H1 (cell line): ENCODE measurements around the gene TMEM44. TPM values are rescaled to one million over a fixed set of nuclear protein-coding genes. Genes with fewer than 3 reads are reported as not detected.

Experiments used
- CTCF ChIA-PET: fragments of 300-600 bp; sonication (Branson Sonifier 250); formaldehyde crosslinking; loops from one replicate; lab custom pipeline; 2021; ENCODE audit not compliant: partially characterized antibody; lab: Charles Lee
- POLR2A ChIA-PET: fragments of 300-600 bp; sonication (Branson Sonifier 250); formaldehyde crosslinking; loops from one replicate; lab custom pipeline; 2021; ENCODE audit warnings: inconsistent platforms; ENCODE audit not compliant: partially characterized antibody; lab: Charles Lee
- DNase-seq, 2 experiments: peaks; one replicate each; pipeline versions ENCODE4 v3.0.0 to v3.0.0-alpha.2; 2010 to 2022; ENCODE audit warnings: low spot score in 2 of 2, low read depth in 1 of 2, mixed read lengths in 1 of 2
- FAIRE-seq: peaks from 2 replicates; lab custom pipeline; 2011; peaks lifted over from hg19 to GRCh38; lab: Jason Lieb, UNC
- H2AFZ ChIP-seq: 2 replicates; pipeline ENCODE4 v1.8.1; 2012; ENCODE audit warnings: low read length, inconsistent platforms
- H2AK5ac ChIP-seq: 2 replicates; pipeline ENCODE4 v1.6.1; 2013; ENCODE audit warnings: low read depth, low read length
- H2BK120ac ChIP-seq: replicated peaks from 2 replicates; pipeline ENCODE3; 2013; ENCODE audit warnings: low read depth, low read length, inconsistent platforms
- H2BK12ac ChIP-seq: 2 replicates; pipeline ENCODE4 v1.6.1; 2013; ENCODE audit warnings: low read depth, low read length
- H2BK15ac ChIP-seq: 2 replicates; pipeline ENCODE4 v1.6.1; 2013; ENCODE audit warnings: low read length
- H2BK20ac ChIP-seq: 2 replicates; pipeline ENCODE4 v1.6.1; 2013; ENCODE audit warnings: low read length
- H2BK5ac ChIP-seq: 2 replicates; pipeline ENCODE4 v1.6.1; 2013; ENCODE audit warnings: low read depth, low read length
- H3K14ac ChIP-seq: 2 replicates; pipeline ENCODE4 v1.6.1; 2013; ENCODE audit warnings: inconsistent platforms; ENCODE audit not compliant: insufficient read length
- H3K18ac ChIP-seq: 2 replicates; pipeline ENCODE4 v1.6.1; 2013; ENCODE audit warnings: low read length; ENCODE audit errors: extremely low read depth
- H3K23ac ChIP-seq: 2 replicates; pipeline ENCODE4 v1.6.1; 2013; ENCODE audit warnings: inconsistent platforms; ENCODE audit not compliant: insufficient read length
- H3K23me2 ChIP-seq: 2 replicates; pipeline ENCODE4 v1.6.1; 2013; ENCODE audit warnings: low read depth, low read length
- H3K27ac ChIP-seq: 2 replicates; pipeline ENCODE4 v1.6.1; 2011; ENCODE audit warnings: low read depth, low read length, inconsistent platforms
- H3K27me3 ChIP-seq, 4 experiments: replicated peaks in 1 of 4; 1 replicate in 1 of 4; 2 replicates in 3 of 4; pipeline versions ENCODE4 v1.6.1 to v1.8.1; 2011 to 2013; ENCODE audit warnings: low read length in 3 of 4, mild to moderate bottlenecking in 3 of 4, inconsistent platforms in 2 of 4, mixed read lengths in 2 of 4, moderate library complexity in 1 of 4; ENCODE audit not compliant: control insufficient read depth in 3 of 4, insufficient read depth in 3 of 4; ENCODE audit errors: extremely low read depth in 1 of 4
- H3K36me3 ChIP-seq, 4 experiments: 2 replicates each; pipeline versions ENCODE4 v1.6.1 to v1.8.1; 2011 to 2013; ENCODE audit warnings: mild to moderate bottlenecking in 4 of 4, low read length in 3 of 4, moderate library complexity in 2 of 4, control low read depth in 1 of 4, inconsistent platforms in 1 of 4; ENCODE audit not compliant: insufficient read depth in 4 of 4, control insufficient read depth in 2 of 4
- H3K4ac ChIP-seq: replicated peaks from 2 replicates; pipeline ENCODE3; 2013; ENCODE audit warnings: low read length, low read depth, mixed read lengths, inconsistent platforms; ENCODE audit not compliant: insufficient read length
- H3K4me1 ChIP-seq, 4 experiments: replicated peaks in 1 of 4; 1 replicate in 1 of 4; 2 replicates in 3 of 4; pipeline versions ENCODE4 v1.6.1 to v1.8.1; 2011 to 2013; ENCODE audit warnings: low read length in 3 of 4, inconsistent platforms in 2 of 4, mixed read lengths in 1 of 4; ENCODE audit not compliant: insufficient read depth in 4 of 4, control insufficient read depth in 3 of 4
- H3K4me2 ChIP-seq, 2 experiments: 2 replicates each; pipeline versions ENCODE4 v1.6.1 to v1.8.1; 2011 to 2013; ENCODE audit warnings: low read depth in 2 of 2, low read length in 2 of 2, control low read depth in 1 of 2, inconsistent platforms in 1 of 2, mild to moderate bottlenecking in 1 of 2; ENCODE audit not compliant: insufficient read depth in 1 of 2
- H3K4me3 ChIP-seq, 4 experiments: fragments of 200-600, 300-600 bp in 1 of 4; sonication (generic), shearing (Covaris generic), sonication (Bioruptor Twin) in 1 of 4; 2 replicates each; pipeline versions ENCODE4 v1.5.1 to v1.8.1; 2011 to 2016; ENCODE audit warnings: low read length in 4 of 4, low read depth in 3 of 4, control low read depth in 2 of 4, inconsistent platforms in 2 of 4, mild to moderate bottlenecking in 2 of 4, mixed read lengths in 1 of 4, moderate library complexity in 1 of 4; ENCODE audit not compliant: insufficient read depth in 2 of 4; ENCODE audit errors: extremely low read depth in 1 of 4
- H3K56ac ChIP-seq: replicated peaks from 2 replicates; pipeline ENCODE3; 2013; ENCODE audit warnings: low read depth, mild to moderate bottlenecking, mixed read lengths, low read length, inconsistent platforms; ENCODE audit not compliant: insufficient read length
- H3K79me1 ChIP-seq: 2 replicates; pipeline ENCODE4 v1.6.1; 2013; ENCODE audit warnings: low read depth, low read length, control low read depth
- H3K79me2 ChIP-seq, 2 experiments: 2 replicates each; pipeline versions ENCODE4 v1.6.1 to v1.8.1; 2012 to 2013; ENCODE audit warnings: low read length in 2 of 2, mild to moderate bottlenecking in 2 of 2, inconsistent platforms in 1 of 2; ENCODE audit not compliant: insufficient read depth in 2 of 2, control insufficient read depth in 1 of 2
- H3K9ac ChIP-seq, 4 experiments: replicated peaks in 1 of 4; 1 replicate in 1 of 4; 2 replicates in 3 of 4; pipeline versions ENCODE4 v1.6.1 to v1.8.1; 2011 to 2013; ENCODE audit warnings: low read depth in 3 of 4, low read length in 3 of 4, control low read depth in 2 of 4, mild to moderate bottlenecking in 2 of 4, moderate library complexity in 2 of 4, inconsistent platforms in 1 of 4; ENCODE audit errors: extremely low read depth in 1 of 4
- H3K9me3 ChIP-seq, 2 experiments: 2 replicates each; pipeline versions ENCODE4 v1.6.1 to v1.8.1; 2012 to 2013; ENCODE audit warnings: mild to moderate bottlenecking in 2 of 2, moderate library complexity in 2 of 2, control low read depth in 1 of 2, inconsistent platforms in 1 of 2, low read depth in 1 of 2, low read length in 1 of 2, mixed read lengths in 1 of 2; ENCODE audit not compliant: insufficient read depth in 2 of 2
- H4K20me1 ChIP-seq, 2 experiments: replicated peaks in 1 of 2; 2 replicates each; pipeline versions ENCODE3 to v1.8.1; 2011 to 2013; ENCODE audit warnings: inconsistent platforms in 2 of 2, low read length in 2 of 2, mild to moderate bottlenecking in 1 of 2; ENCODE audit not compliant: insufficient read depth in 2 of 2, control insufficient read depth in 1 of 2
- H4K5ac ChIP-seq: 2 replicates; pipeline ENCODE4 v1.6.1; 2013; ENCODE audit warnings: low read length, low read depth, mixed read lengths, inconsistent platforms; ENCODE audit not compliant: insufficient read length
- H4K8ac ChIP-seq: 2 replicates; pipeline ENCODE4 v1.8.0; 2013; ENCODE audit warnings: mild to moderate bottlenecking, moderate library complexity, low read length, inconsistent platforms; ENCODE audit not compliant: insufficient read depth; ENCODE audit errors: extremely low read depth
- H4K91ac ChIP-seq: replicated peaks from 2 replicates; pipeline ENCODE3; 2013; ENCODE audit warnings: low read length, mixed read lengths, inconsistent platforms; ENCODE audit not compliant: insufficient read length
- CTBP2 ChIP-seq: IDR thresholded peaks from 2 replicates; pipeline ENCODE4 v1.7.0; 2011; ENCODE audit warnings: borderline replicate concordance, mild to moderate bottlenecking, moderate library complexity, mixed read lengths, low read length; ENCODE audit not compliant: insufficient read depth, insufficient read length
- EGR1 ChIP-seq: IDR thresholded peaks from 2 replicates; pipeline ENCODE4 v1.6.1; 2011; ENCODE audit warnings: low read depth, low read length, borderline replicate concordance
- GABPA ChIP-seq: IDR thresholded peaks from 2 replicates; pipeline ENCODE4 v1.6.1; 2011; ENCODE audit warnings: mild to moderate bottlenecking, low read length, moderate library complexity, borderline replicate concordance; ENCODE audit not compliant: insufficient read depth
- JUND ChIP-seq: IDR thresholded peaks from 2 replicates; pipeline ENCODE4 v1.6.1; 2011; ENCODE audit warnings: mild to moderate bottlenecking, improper control_type of control experiment, low read length
- NANOG ChIP-seq: IDR thresholded peaks from 2 replicates; pipeline ENCODE4 v1.6.1; 2011; ENCODE audit warnings: low read length, low read depth, mild to moderate bottlenecking, inconsistent platforms; ENCODE audit not compliant: insufficient read depth, poor library complexity, severe bottlenecking
- RBBP5 ChIP-seq: IDR thresholded peaks from 2 replicates; pipeline ENCODE4 v1.7.1; 2012; ENCODE audit warnings: low read depth, mild to moderate bottlenecking, inconsistent platforms, low read length, moderate library complexity, borderline replicate concordance
- RNF2 ChIP-seq: fragments of 200-900, 300-1000 bp; sonication (generic); IDR thresholded peaks from 2 replicates; pipeline ENCODE4 v1.7.1; 2016; ENCODE audit warnings: borderline replicate concordance, low read depth, mild to moderate bottlenecking, antibody characterized with exemption, low read length; ENCODE audit not compliant: poor library complexity, severe bottlenecking; ENCODE audit errors: missing control alignments
- SIRT6 ChIP-seq: IDR thresholded peaks from one replicate; pipeline ENCODE4 v1.7.1; 2012; ENCODE audit warnings: low read length, inconsistent platforms
- SIX5 ChIP-seq: IDR thresholded peaks from 2 replicates; pipeline ENCODE4 v1.6.1; 2011; ENCODE audit warnings: mild to moderate bottlenecking, low read depth, low read length
- SRF ChIP-seq: IDR thresholded peaks from 2 replicates; pipeline ENCODE4 v1.6.1; 2011; ENCODE audit warnings: mild to moderate bottlenecking, low read depth, low read length, moderate library complexity
- WGBS, 2 experiments: shearing (Covaris generic) in 1 of 2; methylation state at CpG; one replicate each; pipeline versions ENCODE4 v1.1.6 to v1.1.7; 2013 to 2015; ENCODE audit warnings: low lambda C conversion rate in 2 of 2, mixed read lengths in 2 of 2, inconsistent platforms in 1 of 2, low coverage in 1 of 2, missing lambda C conversion rate in 1 of 2; ENCODE audit not compliant: insufficient replicate concordance in 2 of 2, insufficient coverage in 1 of 2, insufficient read length in 1 of 2; ENCODE audit errors: extremely low coverage in 1 of 2, missing lambda C conversion rate in 1 of 2; 5-methylcytosine and 5-hydroxymethylcytosine counted together
- polyA plus RNA-seq, 7 experiments: library from polyadenylated mRNA; depleted of rRNA in 3 of 7; stranded (reverse) in 5 of 7; unstranded in 2 of 7; fragments of >200 nt in 5 of 7; fragments of 200-250 nt in 2 of 7; gene quantifications; 1 replicate in 5 of 7; 2 replicates in 1 of 7; 4 replicates in 1 of 7; pipeline versions ENCODE4 v1.2.1 to v1.2.3, GENCODE V29; 2011 to 2013; ENCODE audit warnings: missing spikeins in 2 of 7, mixed read lengths in 2 of 7
- total RNA-seq: library from RNA; stranded (reverse); fragmentation: NEBNext Ultra II Directional; extraction: Animal tissue kit (Norgen Biotek cat#: 25700); gene quantifications from 2 replicates; pipeline ENCODE4 v1.2.1, GENCODE V29; 2021
- TF ChIP-seq, protein P1 (sequence below): IDR thresholded peaks from 2 replicates; pipeline ENCODE4 v1.6.1; 2011; ENCODE audit warnings: low read length, improper control_type of control experiment

TMEM44 gene
- total and polyA plus RNA-seq, 2 of the 8 experiments (the other 6 are each of a cell fraction or from before 2014, with no cell fraction given) = 14.0 to 16.7 TPM

DNA sequence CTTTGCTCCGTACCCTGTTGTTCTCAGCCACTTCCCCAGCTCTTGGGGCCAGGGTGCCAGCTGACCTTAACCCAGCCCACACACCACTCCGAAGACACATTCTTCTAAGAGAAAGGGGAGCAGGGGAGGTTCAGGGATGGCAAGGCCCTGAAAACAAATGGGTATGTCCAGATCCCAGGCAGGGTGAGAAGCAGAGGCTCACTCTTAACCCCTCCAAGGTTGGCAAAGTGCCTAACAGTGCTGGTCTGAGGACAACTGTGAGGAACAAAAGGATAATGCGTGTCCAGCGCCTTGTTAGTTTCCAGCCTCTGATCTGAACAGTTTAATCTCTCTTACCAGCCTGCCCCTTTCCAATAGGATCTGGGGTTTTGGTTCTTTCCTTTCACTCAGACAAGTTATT lies 1.5 kb downstream of the TMEM44 start:
- FAIRE-seq (no peak), DNase-seq (no peak)
- Histone ChIP-seq H3K4ac (no peak overlapping the region), H2BK5ac (no peak overlapping the region), H3K23ac (no peak overlapping the region), H4K91ac (no peak overlapping the region), H3K79me1 (no peaks in the 10 kb centered on the region), H2BK20ac (no peak overlapping the region), H3K9ac (no peak overlapping the region), H3K9me3 (peaks cover 12 to 21% of the 10 kb centered on the region in 2 experiments), H3K18ac (no peak overlapping the region), H4K5ac (no peak overlapping the region), H2AK5ac (no peak overlapping the region), H3K56ac (no peak overlapping the region), H2BK120ac (no peak overlapping the region), H4K8ac (no peak overlapping the region), H3K4me1 (no peaks in the 10 kb centered on the region), H4K20me1 (no peaks in the 10 kb centered on the region), H3K79me2 (no peaks in the 10 kb centered on the region), H2BK12ac (no peak overlapping the region), H3K4me3 (no peak overlapping the region), H2BK15ac (no peak overlapping the region), H3K23me2 (peaks cover 8% of the 10 kb centered on the region), H3K36me3 (peaks cover 0 to 21% (median 8%) of the 10 kb centered on the region in 4 experiments; a peak in 5 of 8 replicates), H3K14ac (no peak overlapping the region), H3K27me3 (no peaks in the 10 kb centered on the region), H3K27ac (no peak overlapping the region), H2AFZ (no peak overlapping the region), H3K4me2 (no peak overlapping the region)
- CTCF ChIA-PET = no interaction called here
- WGBS, 2 experiments = 96% methylated on average over 4 of the region's 4 CpGs; no CpG with 5 or more reads in 1 of the 2 experiments
- POLR2A ChIA-PET = no interaction called here
- TF ChIP-seq JUND = no peak
- TF ChIP-seq SIRT6 = no peak
- no peak for TF ChIP-seq RNF2
- TF ChIP-seq RBBP5 = no peak
- TF ChIP-seq SIX5 = no peak
- TF ChIP-seq, protein P1, sequence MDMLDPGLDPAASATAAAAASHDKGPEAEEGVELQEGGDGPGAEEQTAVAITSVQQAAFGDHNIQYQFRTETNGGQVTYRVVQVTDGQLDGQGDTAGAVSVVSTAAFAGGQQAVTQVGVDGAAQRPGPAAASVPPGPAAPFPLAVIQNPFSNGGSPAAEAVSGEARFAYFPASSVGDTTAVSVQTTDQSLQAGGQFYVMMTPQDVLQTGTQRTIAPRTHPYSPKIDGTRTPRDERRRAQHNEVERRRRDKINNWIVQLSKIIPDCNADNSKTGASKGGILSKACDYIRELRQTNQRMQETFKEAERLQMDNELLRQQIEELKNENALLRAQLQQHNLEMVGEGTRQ = no peak
- no peak for TF ChIP-seq SRF
- no peak for TF ChIP-seq GABPA
- TF ChIP-seq CTBP2 = no peak
- no peak for TF ChIP-seq NANOG
- TF ChIP-seq EGR1 = no peak
